ENCODE data around the gene VILL. TPM values are rescaled to one million over a fixed set of nuclear protein-coding genes. Genes with fewer than 3 reads are reported as not detected.

Gene VILL
- total RNA-seq, 4 donors from 2014 or later = 112 to 214 (median 172) TPM

DNA sequence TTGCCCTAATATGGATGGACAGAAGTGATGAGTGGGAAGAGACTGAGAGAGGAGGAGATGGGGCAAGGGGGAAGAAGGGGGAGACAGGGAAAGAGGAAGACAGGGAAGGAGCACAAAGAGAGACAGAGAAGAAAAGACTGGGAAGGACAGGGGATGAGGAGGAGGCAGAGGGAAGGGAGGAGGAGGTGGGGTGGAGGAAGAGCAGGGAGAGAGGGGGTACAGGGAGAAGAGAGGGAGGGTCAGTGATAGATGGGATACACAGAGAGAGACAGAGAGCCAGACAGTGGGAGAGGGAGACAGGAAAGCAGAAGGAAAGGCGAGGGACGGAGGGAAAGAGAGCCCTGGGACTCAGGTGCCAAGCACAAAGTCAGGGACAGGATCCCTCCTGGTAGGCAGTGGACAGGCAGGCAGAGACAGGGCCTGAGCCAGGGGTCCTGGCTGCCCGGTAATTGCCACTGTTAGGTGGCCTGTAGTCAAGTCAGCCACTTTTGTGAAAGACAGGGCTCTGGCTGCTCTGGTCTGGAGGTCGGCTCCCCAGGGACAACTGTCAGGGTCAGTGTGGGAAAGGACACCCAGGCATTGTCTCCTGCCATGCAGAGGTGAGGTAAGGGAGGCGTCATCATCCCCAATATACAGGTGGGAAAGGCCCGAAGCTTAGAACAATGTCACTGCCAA is 9.8 kb downstream of the VILL start:
- Histone ChIP-seq H3K9me3 (no peaks in the 10 kb centered on the region), H3K4me3 (no peak overlapping the region), H3K27me3 (no peaks in the 10 kb centered on the region), H3K4me1 (peaks cover 25 to 51% (median 46%) of the 10 kb centered on the region in 4 donors), H3K27ac (no peak overlapping the region), H3K36me3 (peaks cover 0 to 7% (median 0%) of the 10 kb centered on the region in 4 donors)
- intact Hi-C loops (cut with DNase I; ENCODE audit: low total_unique reads) = no loop called here
- DNase-seq = no peak
- TF ChIP-seq, protein P1, sequence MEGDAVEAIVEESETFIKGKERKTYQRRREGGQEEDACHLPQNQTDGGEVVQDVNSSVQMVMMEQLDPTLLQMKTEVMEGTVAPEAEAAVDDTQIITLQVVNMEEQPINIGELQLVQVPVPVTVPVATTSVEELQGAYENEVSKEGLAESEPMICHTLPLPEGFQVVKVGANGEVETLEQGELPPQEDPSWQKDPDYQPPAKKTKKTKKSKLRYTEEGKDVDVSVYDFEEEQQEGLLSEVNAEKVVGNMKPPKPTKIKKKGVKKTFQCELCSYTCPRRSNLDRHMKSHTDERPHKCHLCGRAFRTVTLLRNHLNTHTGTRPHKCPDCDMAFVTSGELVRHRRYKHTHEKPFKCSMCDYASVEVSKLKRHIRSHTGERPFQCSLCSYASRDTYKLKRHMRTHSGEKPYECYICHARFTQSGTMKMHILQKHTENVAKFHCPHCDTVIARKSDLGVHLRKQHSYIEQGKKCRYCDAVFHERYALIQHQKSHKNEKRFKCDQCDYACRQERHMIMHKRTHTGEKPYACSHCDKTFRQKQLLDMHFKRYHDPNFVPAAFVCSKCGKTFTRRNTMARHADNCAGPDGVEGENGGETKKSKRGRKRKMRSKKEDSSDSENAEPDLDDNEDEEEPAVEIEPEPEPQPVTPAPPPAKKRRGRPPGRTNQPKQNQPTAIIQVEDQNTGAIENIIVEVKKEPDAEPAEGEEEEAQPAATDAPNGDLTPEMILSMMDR (IDR thresholded peaks at IDR 0.05) = no peak
- TF ChIP-seq POLR2AphosphoS5 (IDR thresholded peaks at IDR 0.05) = no peak
- no peak for TF ChIP-seq POLR2A (IDR thresholded peaks at IDR 0.05)
- TF ChIP-seq EP300 (IDR thresholded peaks at IDR 0.05; ENCODE audit: low read depth) = no peak
- 95 to 100% methylated on average over 3 to 6 of the region's 6 CpGs for WGBS, 2 donors (ENCODE audit: low coverage in 1 of 2)
- in situ Hi-C loops (cut with MboI; ENCODE audit: low pct_ligation_motif_present in 1 of 4, low pct_unique_long_range_greater_than_20kb in 1 of 4, low sequenced_read_pairs in 3 of 4) = no loop called here

DNA sequence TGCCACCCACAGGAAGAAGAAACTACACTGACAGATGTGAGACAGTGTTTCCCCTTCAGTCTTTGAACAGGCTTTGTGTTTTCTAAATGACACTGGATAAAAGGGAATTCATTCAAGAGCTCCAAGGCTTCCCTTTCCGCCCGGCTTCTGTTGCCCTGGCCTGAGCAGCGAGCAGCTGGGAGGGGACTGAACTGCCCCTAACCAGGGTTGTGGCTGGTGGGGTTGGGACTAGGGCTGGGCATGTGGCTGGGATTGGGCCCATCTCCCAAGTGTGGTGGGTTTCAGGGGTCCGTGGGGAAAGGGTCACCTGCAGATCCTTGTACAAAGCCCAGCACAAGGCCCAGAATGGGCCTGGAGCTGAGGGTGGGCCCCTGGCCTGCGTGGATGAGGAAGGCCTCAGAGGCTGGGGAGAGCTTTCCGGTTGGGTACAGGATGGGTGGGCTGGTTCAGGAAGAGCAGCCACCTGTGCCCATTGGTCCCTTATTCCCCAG is 10.4 kb downstream of the VILL start:
- Histone ChIP-seq H3K36me3 (peaks cover 0 to 7% (median 0%) of the 10 kb centered on the region in 4 donors), H3K27me3 (no peaks in the 10 kb centered on the region), H3K4me1 (peaks cover 28 to 55% (median 49%) of the 10 kb centered on the region in 4 donors), H3K9me3 (no peaks in the 10 kb centered on the region), H3K27ac (no peak overlapping the region), H3K4me3 (no peak overlapping the region)
- intact Hi-C loops (cut with DNase I; ENCODE audit: low total_unique reads) = no loop called here
- TF ChIP-seq POLR2A (IDR thresholded peaks at IDR 0.05) (no peak), POLR2AphosphoS5 (IDR thresholded peaks at IDR 0.05) (no peak), EP300 (IDR thresholded peaks at IDR 0.05; ENCODE audit: low read depth) (no peak)
- TF ChIP-seq, protein P1 (IDR thresholded peaks at IDR 0.05) = no peak
- no peak for DNase-seq
- in situ Hi-C loops (cut with MboI; ENCODE audit: low pct_ligation_motif_present in 1 of 4, low pct_unique_long_range_greater_than_20kb in 1 of 4, low sequenced_read_pairs in 3 of 4) = no loop called here
- 98 to 100% methylated on average over 4 to 6 of the region's 6 CpGs for WGBS, 2 donors (ENCODE audit: low coverage in 1 of 2)

DNA sequence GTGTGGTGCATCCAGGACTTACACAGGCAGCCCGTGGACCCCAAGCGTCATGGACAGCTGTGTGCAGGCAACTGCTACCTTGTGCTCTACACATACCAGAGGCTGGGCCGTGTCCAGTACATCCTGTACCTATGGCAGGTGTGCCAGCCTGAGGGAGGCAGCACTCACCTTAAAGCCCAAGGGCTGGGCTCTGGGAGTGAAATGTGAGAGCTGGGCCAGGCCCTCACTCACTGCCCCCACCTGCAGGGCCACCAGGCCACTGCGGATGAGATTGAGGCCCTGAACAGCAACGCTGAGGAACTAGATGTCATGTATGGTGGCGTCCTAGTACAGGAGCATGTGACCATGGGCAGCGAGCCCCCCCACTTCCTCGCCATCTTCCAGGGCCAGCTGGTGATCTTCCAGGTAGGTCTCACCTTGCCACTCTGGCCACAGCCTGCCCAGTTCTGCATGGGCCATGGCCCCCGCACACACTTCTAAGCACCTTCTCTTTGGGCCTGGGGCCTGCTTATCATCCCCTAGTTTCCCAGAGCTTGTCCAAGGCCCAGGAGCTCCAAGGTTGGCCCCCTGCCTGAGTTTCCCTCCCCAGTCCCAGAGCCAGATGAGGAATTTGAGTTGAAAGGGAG is 11.0 kb downstream of the VILL start:
- Histone ChIP-seq H3K27me3 (no peaks in the 10 kb centered on the region), H3K4me1 (peaks cover 28 to 56% (median 49%) of the 10 kb centered on the region in 4 donors), H3K9me3 (no peaks in the 10 kb centered on the region), H3K36me3 (peaks cover 0 to 11% (median 0%) of the 10 kb centered on the region in 4 donors), H3K27ac (no peak overlapping the region), H3K4me3 (no peak overlapping the region)
- TF ChIP-seq, protein P1 (IDR thresholded peaks at IDR 0.05) = peak in 2 of 5 experiments; percentile 15 to 40
- peak in 1 of 3 donors; percentile 16 for TF ChIP-seq POLR2AphosphoS5 (IDR thresholded peaks at IDR 0.05)
- TF ChIP-seq POLR2A (IDR thresholded peaks at IDR 0.05) = no peak
- intact Hi-C loops (cut with DNase I; ENCODE audit: low total_unique reads) (no loop called here), in situ Hi-C loops (cut with MboI; ENCODE audit: low pct_ligation_motif_present in 1 of 4, low pct_unique_long_range_greater_than_20kb in 1 of 4, low sequenced_read_pairs in 3 of 4) (no loop called here)
- WGBS, 2 donors (ENCODE audit: low coverage in 1 of 2) = 80% methylated on average over 9 of the region's 9 CpGs; no CpG with 5 or more reads in 1 of the 2 donors
- peak; percentile 11 for DNase-seq

DNA sequence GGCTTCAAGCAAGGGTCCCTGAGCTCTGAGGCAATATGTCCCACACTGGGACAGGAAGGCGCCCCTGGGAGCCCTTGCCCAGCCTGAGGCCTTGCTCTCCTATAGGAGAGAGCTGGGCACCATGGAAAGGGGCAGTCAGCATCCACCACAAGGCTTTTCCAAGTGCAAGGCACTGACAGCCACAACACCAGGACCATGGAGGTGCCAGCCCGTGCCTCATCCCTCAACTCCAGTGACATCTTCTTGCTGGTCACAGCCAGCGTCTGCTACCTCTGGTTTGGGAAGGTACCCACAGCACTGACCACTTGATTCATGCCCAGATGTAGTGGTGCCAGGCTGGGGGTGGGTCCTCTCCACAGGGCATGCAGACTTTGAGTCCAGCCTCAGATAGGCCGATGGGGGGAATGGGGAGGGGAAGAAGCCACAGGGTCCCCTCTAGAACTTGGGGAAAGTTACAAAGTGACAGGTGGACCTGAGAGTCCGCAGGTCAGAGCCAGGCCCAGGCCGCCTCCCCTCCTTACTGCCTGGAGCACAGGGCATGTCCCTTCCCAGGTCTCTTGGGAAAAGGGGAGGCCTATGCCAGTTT is 11.8 kb downstream of the VILL start:
- TF ChIP-seq EP300 (IDR thresholded peaks at IDR 0.05; ENCODE audit: low read depth) = no peak
- no peak for TF ChIP-seq POLR2AphosphoS5 (IDR thresholded peaks at IDR 0.05)
- DNase-seq = peak; percentile 8
- no peaks in the 10 kb centered on the region for H3K9me3 ChIP-seq
- intact Hi-C loops (cut with DNase I; ENCODE audit: low total_unique reads) = no loop called here
- in situ Hi-C loops (cut with MboI; ENCODE audit: low pct_ligation_motif_present in 1 of 4, low pct_unique_long_range_greater_than_20kb in 1 of 4, low sequenced_read_pairs in 3 of 4) = no loop called here
- H3K36me3 ChIP-seq = peaks cover 0 to 13% (median 0%) of the 10 kb centered on the region in 4 donors
- H3K27me3 ChIP-seq = no peaks in the 10 kb centered on the region
- WGBS, 2 donors (ENCODE audit: low coverage in 1 of 2) = 90 to 100% methylated on average over 1 to 6 of the region's 6 CpGs
- peaks cover 24 to 51% (median 45%) of the 10 kb centered on the region in 4 donors for H3K4me1 ChIP-seq
- H3K4me3 ChIP-seq = no peak overlapping the region
- H3K27ac ChIP-seq = peak overlapping the region; percentile 80 to 88 (median 85)
